Body of pancreas (tissue), 4 donors: ENCODE results near the gene GMNC.

ENCODE experiments used
- POLR2A ChIP-seq, 3 donors: fragments of 450-650 bp; IDR thresholded peaks; one replicate each; pipeline ENCODE4 v1.6.1; 2016; ENCODE audit warnings: antibody characterized with exemption in 3 of 3, mild to moderate bottlenecking in 2 of 3
- TF ChIP-seq, protein P1 (sequence below), 7 experiments: fragments of 450-650 bp in 4 of 7; fragments of 200-600 bp in 3 of 7; sonication (generic) in 3 of 7; IDR thresholded peaks; one replicate each; pipeline ENCODE4 v1.5.1; 2016 to 2019; ENCODE audit warnings: antibody characterized with exemption in 7 of 7

DNA sequence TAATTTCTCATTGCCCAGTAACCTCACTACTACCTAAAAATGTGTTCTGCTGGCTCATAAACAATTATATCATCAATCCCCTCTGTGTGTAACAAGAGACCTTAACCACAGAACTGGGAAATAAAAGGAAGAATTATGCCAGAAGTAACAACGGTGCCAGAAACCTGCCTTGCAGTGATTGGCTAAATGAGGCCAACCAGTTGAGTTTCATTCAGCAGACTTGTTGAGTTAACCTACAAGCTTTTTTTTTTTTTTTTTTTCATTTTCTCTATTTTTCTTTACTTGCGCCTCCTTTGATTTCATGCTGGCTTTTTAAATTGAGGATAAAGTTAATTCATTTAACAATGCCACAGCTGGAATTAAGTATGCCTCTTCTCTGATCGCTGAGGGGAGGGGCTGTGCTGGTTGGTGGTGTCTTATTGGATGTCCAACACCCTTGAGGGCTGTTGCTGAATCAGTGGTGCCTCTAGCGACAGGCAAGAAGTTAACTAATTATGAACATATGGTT, 30.0 kb upstream of the GMNC start:
- TF ChIP-seq, protein P1, sequence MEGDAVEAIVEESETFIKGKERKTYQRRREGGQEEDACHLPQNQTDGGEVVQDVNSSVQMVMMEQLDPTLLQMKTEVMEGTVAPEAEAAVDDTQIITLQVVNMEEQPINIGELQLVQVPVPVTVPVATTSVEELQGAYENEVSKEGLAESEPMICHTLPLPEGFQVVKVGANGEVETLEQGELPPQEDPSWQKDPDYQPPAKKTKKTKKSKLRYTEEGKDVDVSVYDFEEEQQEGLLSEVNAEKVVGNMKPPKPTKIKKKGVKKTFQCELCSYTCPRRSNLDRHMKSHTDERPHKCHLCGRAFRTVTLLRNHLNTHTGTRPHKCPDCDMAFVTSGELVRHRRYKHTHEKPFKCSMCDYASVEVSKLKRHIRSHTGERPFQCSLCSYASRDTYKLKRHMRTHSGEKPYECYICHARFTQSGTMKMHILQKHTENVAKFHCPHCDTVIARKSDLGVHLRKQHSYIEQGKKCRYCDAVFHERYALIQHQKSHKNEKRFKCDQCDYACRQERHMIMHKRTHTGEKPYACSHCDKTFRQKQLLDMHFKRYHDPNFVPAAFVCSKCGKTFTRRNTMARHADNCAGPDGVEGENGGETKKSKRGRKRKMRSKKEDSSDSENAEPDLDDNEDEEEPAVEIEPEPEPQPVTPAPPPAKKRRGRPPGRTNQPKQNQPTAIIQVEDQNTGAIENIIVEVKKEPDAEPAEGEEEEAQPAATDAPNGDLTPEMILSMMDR (IDR thresholded peaks at IDR 0.05) = no peak
- no peak for TF ChIP-seq POLR2A (IDR thresholded peaks at IDR 0.05)
